Lower leg skin (tissue), 4 donors: ENCODE data around the gene ARTN. TPM values are rescaled to one million over a fixed set of nuclear protein-coding genes. Genes with fewer than 3 reads are reported as not detected.

Experiments used
- DNase-seq, 2 donors: peaks; one replicate each; pipeline ENCODE4 v3.0.0-alpha.2; 2019; ENCODE audit warnings: low spot score in 2 of 2
- H3K4me3 ChIP-seq: fragments of 200-600 bp; sonication (generic); 2 replicates; pipeline ENCODE4 v1.5.1; 2017; ENCODE audit warnings: mild to moderate bottlenecking, low read depth; ENCODE audit not compliant: poor library complexity, severe bottlenecking
- CTCF ChIP-seq, 3 donors: fragments of 450-650 bp; IDR thresholded peaks; one replicate each; pipeline ENCODE4 v1.5.1; 2016; ENCODE audit warnings: antibody characterized with exemption in 3 of 3, mild to moderate bottlenecking in 3 of 3, moderate library complexity in 2 of 3
- POLR2A ChIP-seq, 2 donors: fragments of 450-650 bp; IDR thresholded peaks; one replicate each; pipeline ENCODE4 v1.6.1; 2016 to 2017; ENCODE audit warnings: antibody characterized with exemption in 2 of 2, mild to moderate bottlenecking in 1 of 2, moderate library complexity in 1 of 2
- WGBS, 2 donors: methylation state at CpG; one replicate each; pipeline ENCODE4 v1.1.5; 2018; 5-methylcytosine and 5-hydroxymethylcytosine counted together
- intact Hi-C: fragments of 100-400 bp; cut with DNase I; formaldehyde crosslinking; loops from one replicate; pipeline ENCODE4 v1.15.0; 2023; ENCODE audit warnings: low total_unique reads
- total RNA-seq, 4 donors: library from RNA; depleted of rRNA; stranded (reverse); fragments of >200 nt; gene quantifications; one replicate each; pipeline ENCODE4 v1.1.0, GENCODE V29; 2016

ARTN gene
- total RNA-seq, 4 donors from 2014 or later = 0.63 to 3.6 (median 0.84) TPM

GRCh38 chr1:43913051-43913501 is 20.5 kb upstream of the ARTN start:
- 49% methylated on average over 7 of the region's 7 CpGs for WGBS, 2 donors
- no peak for DNase-seq
- no peak overlapping the region for H3K4me3 ChIP-seq
- intact Hi-C loops = no loop called here
- TF ChIP-seq CTCF (IDR thresholded peaks at IDR 0.05) (no peak), POLR2A (IDR thresholded peaks at IDR 0.05) (no peak)

- 76 to 78% methylated on average over 18 of the region's 18 CpGs for WGBS, 2 donors
- intact Hi-C loops = no loop called here
- no peak overlapping the region for H3K4me3 ChIP-seq
- no peak for DNase-seq
- TF ChIP-seq CTCF (IDR thresholded peaks at IDR 0.05) (no peak), POLR2A (IDR thresholded peaks at IDR 0.05) (no peak)
Observed at GRCh38 chr1:43913666-43914360, 19.8 kb upstream of the ARTN start.

GRCh38 chr1:43914576-43915525 is 18.8 kb upstream of the ARTN start:
- 66 to 67% methylated on average over 13 of the region's 13 CpGs for WGBS, 2 donors
- no peak overlapping the region for H3K4me3 ChIP-seq
- DNase-seq = no peak
- no peak for TF ChIP-seq CTCF (IDR thresholded peaks at IDR 0.05)
- TF ChIP-seq POLR2A (IDR thresholded peaks at IDR 0.05) = no peak
- intact Hi-C loops = no loop called here

- TF ChIP-seq CTCF (IDR thresholded peaks at IDR 0.05) = no peak
- TF ChIP-seq POLR2A (IDR thresholded peaks at IDR 0.05) = no peak
- intact Hi-C loops = no loop called here
Observed at GRCh38 chr1:43919906-43920305, 13.7 kb upstream of the ARTN start.

GRCh38 chr1:43921022-43921421 is 12.6 kb upstream of the ARTN start:
- TF ChIP-seq POLR2A (IDR thresholded peaks at IDR 0.05) (no peak), CTCF (IDR thresholded peaks at IDR 0.05) (no peak)
- intact Hi-C loops = no loop called here
- 92 to 99% methylated on average over 6 of the region's 6 CpGs for WGBS, 2 donors
- H3K4me3 ChIP-seq = no peak overlapping the region
- no peak for DNase-seq

More at GRCh38 chr1:43919906-43920305, 13.7 kb upstream of the ARTN start:
- DNase-seq = no peak
- no peak overlapping the region for H3K4me3 ChIP-seq
- WGBS, 2 donors = 88 to 93% methylated on average over 7 of the region's 7 CpGs
